K562 (cell line): ENCODE results near the gene SLC25A53.

Experiments
- CEBPB ChIP-seq: fragments of 450-650 bp; IDR thresholded peaks from 2 replicates; pipeline ENCODE4 v1.6.1; 2016; ENCODE audit warnings: missing genetic modification characterization, missing compliant biosample characterization
- CTCF ChIP-seq, 3 experiments: IDR thresholded peaks in 2 of 3; conservative IDR thresholded peaks in 1 of 3; 2 replicates each; pipeline ENCODE4 v1.5.1; 2011 to 2012; ENCODE audit warnings: low read length in 3 of 3, mild to moderate bottlenecking in 3 of 3, control low read depth in 2 of 3, improper control_type of control experiment in 1 of 3, inconsistent platforms in 1 of 3, low read depth in 1 of 3, mixed read lengths in 1 of 3, moderate library complexity in 1 of 3; ENCODE audit not compliant: insufficient read depth in 2 of 3
- GTF2F1 ChIP-seq: IDR thresholded peaks from 2 replicates; pipeline ENCODE4 v1.6.1; 2011; ENCODE audit warnings: low read depth, low read length, improper control_type of control experiment
- MXI1 ChIP-seq: IDR thresholded peaks from 2 replicates; pipeline ENCODE4 v1.6.1; 2011; ENCODE audit warnings: low read depth, mild to moderate bottlenecking, improper control_type of control experiment, low read length
- NR1H2 ChIP-seq: sonication (generic); formaldehyde crosslinking; IDR thresholded peaks from 2 replicates; pipeline ENCODE4 v1.4.0; 2020; ENCODE audit warnings: mild to moderate bottlenecking, missing genetic modification reagents
- POLR2A ChIP-seq: fragments of 450-650 bp; conservative IDR thresholded peaks from 2 replicates; pipeline ENCODE4 v1.6.1; 2016
- REST ChIP-seq, 2 experiments: fragments of 450-650 bp; formaldehyde crosslinking in 1 of 2; IDR thresholded peaks; 2 replicates each; pipeline versions ENCODE4 v1.4.0 to v1.6.1; 2014 to 2020; ENCODE audit warnings: mild to moderate bottlenecking in 2 of 2, borderline replicate concordance in 1 of 2, low read depth in 1 of 2
- ZNF354B ChIP-seq: fragments of 250-450 bp; sonication (Bioruptor Pico); IDR thresholded peaks from 2 replicates; pipeline ENCODE4 v1.4.0; 2020
- ZNF512 ChIP-seq: IDR thresholded peaks from 2 replicates; pipeline ENCODE4 v1.6.1; 2016; ENCODE audit warnings: missing genetic modification characterization, missing compliant biosample characterization
- ZNF75A ChIP-seq: fragments of 450-650 bp; formaldehyde crosslinking; IDR thresholded peaks from 2 replicates; pipeline ENCODE4 v1.4.0; 2020; ENCODE audit warnings: mild to moderate bottlenecking

GRCh38 chrX:104151037-104151436 is 5.8 kb downstream of the SLC25A53 start:
- TF ChIP-seq POLR2A: no peak
- TF ChIP-seq ZNF512 (tag): no peak
- TF ChIP-seq NR1H2: no peak
- no peak for TF ChIP-seq ZNF354B (CRISPR knock-in tag)
- TF ChIP-seq MXI1: no peak
- TF ChIP-seq ZNF75A (CRISPR knock-in tag): no peak
- TF ChIP-seq CEBPB (tag): no peak
- no peak for TF ChIP-seq REST (IDR thresholded peaks at IDR 0.05; ENCODE audit: borderline replicate concordance)
- TF ChIP-seq REST (CRISPR knock-in tag; IDR thresholded peaks at IDR 0.05; ENCODE audit: low read depth): no peak
- no peak for TF ChIP-seq CTCF (IDR thresholded peaks at IDR 0.05 in 2 of 3, conservative IDR thresholded peaks at IDR 0.05 in 1 of 3; ENCODE audit: insufficient read depth in 2 of 3, low read depth in 1 of 3, low read length in 3 of 3)
- no peak for TF ChIP-seq GTF2F1
